ENCODE data around the gene TMED7.
"Not testable (repeated sequence)": the region's sequence is repeated elsewhere in the genome, so short reads cannot be mapped to it uniquely, and the experiment has no call there.

Gene TMED7

GRCh38 chr5:115625579-115626444, at the start of gene TMED7:
TMED7 (minus strand) TSS chr5:115626036; CDS start chr5:115625792, 244 bp downstream.
- TF ChIP-seq, protein P1, sequence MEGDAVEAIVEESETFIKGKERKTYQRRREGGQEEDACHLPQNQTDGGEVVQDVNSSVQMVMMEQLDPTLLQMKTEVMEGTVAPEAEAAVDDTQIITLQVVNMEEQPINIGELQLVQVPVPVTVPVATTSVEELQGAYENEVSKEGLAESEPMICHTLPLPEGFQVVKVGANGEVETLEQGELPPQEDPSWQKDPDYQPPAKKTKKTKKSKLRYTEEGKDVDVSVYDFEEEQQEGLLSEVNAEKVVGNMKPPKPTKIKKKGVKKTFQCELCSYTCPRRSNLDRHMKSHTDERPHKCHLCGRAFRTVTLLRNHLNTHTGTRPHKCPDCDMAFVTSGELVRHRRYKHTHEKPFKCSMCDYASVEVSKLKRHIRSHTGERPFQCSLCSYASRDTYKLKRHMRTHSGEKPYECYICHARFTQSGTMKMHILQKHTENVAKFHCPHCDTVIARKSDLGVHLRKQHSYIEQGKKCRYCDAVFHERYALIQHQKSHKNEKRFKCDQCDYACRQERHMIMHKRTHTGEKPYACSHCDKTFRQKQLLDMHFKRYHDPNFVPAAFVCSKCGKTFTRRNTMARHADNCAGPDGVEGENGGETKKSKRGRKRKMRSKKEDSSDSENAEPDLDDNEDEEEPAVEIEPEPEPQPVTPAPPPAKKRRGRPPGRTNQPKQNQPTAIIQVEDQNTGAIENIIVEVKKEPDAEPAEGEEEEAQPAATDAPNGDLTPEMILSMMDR (IDR thresholded peaks at IDR 0.05; ENCODE audit: borderline replicate concordance, insufficient read depth, low read depth, low read length), result no peak
- H3K4me3 ChIP-seq (ENCODE audit: low read depth, low read length), result peak within 1 kb of the TSS; percentile 65

GRCh38 chr5:115674782-115675181, 48.9 kb upstream of the TMED7 start:
- not testable (repeated sequence) for H3K4me3 ChIP-seq (ENCODE audit: low read depth, low read length)

DNA sequence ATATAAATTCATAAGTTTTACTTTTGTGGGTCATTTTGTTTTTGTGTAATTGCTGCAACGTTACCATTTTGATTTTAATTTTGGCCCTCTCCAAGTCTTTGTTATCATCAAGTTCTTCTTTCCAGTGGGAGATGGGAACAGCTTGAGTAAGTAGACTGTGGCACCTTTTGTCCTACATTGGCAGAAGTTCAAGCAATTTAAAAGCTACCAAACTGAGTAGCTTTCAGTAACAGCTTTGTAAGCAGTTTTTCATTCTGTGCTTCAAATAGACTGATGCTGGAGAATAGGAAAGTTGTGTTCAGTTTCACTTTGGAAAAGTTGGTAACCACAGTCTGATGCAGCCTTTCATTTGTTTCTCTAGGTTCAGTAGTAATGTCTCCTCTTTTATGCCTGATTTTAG, 47.8 kb upstream of the TMED7 start:
- TF ChIP-seq, protein P1 (IDR thresholded peaks at IDR 0.05; ENCODE audit: borderline replicate concordance, insufficient read depth, low read depth, low read length), result no peak
- no peak overlapping the region for H3K4me3 ChIP-seq (ENCODE audit: low read depth, low read length)

GRCh38 chr5:115671939-115672338, 46.1 kb upstream of the TMED7 start:
- H3K4me3 ChIP-seq (ENCODE audit: low read depth, low read length), result no peak overlapping the region
- TF ChIP-seq, protein P1 (IDR thresholded peaks at IDR 0.05; ENCODE audit: borderline replicate concordance, insufficient read depth, low read depth, low read length), result no peak

DNA sequence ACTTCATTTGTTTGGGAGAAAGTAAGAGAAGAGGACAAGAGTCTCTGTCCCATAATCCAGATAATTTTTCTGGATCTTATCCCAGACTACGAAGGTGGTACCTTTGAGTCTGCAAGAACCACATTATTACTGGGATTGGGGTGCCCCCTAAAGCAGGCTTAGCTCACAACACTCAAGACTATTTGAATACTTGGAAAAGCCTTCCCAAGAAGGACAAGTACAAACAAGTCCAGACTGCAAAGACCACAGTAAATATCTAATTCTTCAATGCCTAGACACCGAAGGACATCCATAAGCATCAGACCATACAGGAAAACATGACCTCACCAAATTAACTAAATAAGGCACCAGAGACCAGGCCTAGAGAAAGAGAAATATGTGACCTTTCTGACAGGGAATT, 40.2 kb upstream of the TMED7 start:
- no peak overlapping the region for H3K4me3 ChIP-seq (ENCODE audit: low read depth, low read length)
- TF ChIP-seq, protein P1 (IDR thresholded peaks at IDR 0.05; ENCODE audit: borderline replicate concordance, insufficient read depth, low read depth, low read length), result no peak

DNA sequence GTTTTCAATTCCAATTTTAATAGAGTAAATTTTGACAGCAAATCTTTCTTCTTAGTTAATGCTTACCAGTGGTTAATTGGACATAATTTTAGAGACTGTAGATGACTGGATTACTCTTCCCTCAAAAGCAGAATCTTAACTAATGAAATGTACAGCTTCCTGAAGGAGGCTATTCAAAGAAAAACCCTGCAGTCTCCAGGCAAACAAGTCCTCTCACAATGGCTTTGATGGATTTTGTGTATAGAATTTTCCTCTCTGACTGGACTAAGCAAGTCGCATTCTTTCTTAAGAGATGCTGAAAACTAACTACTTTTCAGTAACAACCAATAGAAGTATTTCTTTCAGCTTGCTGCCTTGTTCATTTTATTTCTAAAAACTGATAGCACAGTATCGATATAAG, 35.7 kb upstream of the TMED7 start:
- TF ChIP-seq, protein P1 (IDR thresholded peaks at IDR 0.05; ENCODE audit: borderline replicate concordance, insufficient read depth, low read depth, low read length), result no peak
- no peak overlapping the region for H3K4me3 ChIP-seq (ENCODE audit: low read depth, low read length)

DNA sequence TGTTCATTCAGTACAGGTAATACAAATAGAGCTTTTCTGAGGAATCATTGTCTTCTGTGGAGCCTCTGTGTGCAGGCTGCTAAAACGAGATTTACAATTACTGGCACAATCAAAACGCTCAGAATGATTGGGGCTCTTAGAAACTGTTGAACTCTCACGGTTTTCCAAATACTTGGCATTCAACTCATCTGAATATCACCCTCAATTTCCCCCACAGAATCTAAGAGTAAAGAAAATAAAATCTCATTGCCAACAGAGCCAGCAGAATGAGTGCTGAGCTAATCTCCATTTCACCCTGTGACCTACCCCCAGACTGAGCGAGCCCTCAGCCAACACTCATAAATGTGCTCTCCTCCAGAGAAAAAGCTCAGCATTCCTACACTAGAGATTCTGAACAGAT, 35.3 kb upstream of the TMED7 start:
- TF ChIP-seq, protein P1 (IDR thresholded peaks at IDR 0.05; ENCODE audit: borderline replicate concordance, insufficient read depth, low read depth, low read length), result no peak
- no peak overlapping the region for H3K4me3 ChIP-seq (ENCODE audit: low read depth, low read length)

All from GM12875 (cell line).